ENCODE measurements around the gene FAM219A. TPM values are rescaled to one million over a fixed set of nuclear protein-coding genes. Genes with fewer than 3 reads are reported as not detected.

FAM219A gene
- total RNA-seq, 1 experiment from 2014 or later: 17.1 TPM

- no peaks in the 10 kb centered on the region for H3K9me2 ChIP-seq (replicated peaks; ENCODE audit: low read length)
- CTCF ChIA-PET: interaction anchor here (0.5 to 1.6 kb wide), 9 partner anchors 27 to 230 kb away, joined by 3 to 15 read pairs (median 4); no protein-coding TSS in a partner anchor
Observed at GRCh38 chr9:34403554-34404380, 54.6 kb downstream of the FAM219A start.

DNA sequence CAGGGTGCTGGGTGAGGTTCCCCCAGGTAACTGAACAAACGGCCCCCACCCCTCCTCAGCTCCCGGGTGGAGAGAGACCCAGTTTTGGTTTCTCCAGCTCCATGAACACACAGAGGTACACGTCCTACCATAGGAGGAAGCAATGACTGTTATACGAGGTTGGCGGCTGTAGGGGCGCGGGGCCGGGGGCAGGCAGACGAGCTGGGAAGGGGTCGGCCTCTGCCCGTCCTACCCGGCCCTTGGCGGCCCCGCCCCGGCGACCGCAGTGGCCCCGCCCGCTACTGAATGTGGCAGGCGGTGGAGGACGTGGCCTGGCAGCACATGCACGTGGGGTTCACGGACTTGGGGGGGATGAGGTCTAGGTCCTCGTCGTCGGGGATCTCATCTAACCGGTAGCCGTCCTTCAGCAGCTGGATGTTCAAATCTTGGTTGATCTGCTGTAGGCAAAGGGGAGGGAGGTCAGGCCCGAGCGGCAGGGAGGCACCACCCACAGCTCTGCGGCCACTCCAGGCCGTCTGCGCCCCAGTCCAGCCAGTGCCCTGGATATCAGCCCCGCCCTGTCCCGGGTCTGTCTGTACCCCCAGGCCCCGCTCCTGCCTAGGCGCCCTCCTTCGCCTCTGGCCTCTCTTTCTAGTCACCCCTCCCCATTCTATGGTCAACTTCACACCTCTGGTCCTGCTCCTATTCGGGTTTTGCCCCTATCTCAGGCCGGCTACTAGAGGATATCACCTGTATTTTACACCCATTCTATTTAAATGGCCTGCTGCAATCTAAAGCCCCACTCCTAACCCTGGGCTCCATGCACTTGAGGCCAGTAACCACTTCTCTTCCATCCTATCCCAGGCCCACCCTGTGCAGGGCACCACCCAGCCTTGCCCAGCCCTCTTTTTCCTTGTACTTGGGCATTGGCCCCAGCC, 57.4 kb downstream of the FAM219A start:
- ATAC-seq: no peak
- CTCF ChIA-PET: no interaction called here
- intact Hi-C loops (cut with micrococcal nuclease): no loop called here
- H3K9me2 ChIP-seq (replicated peaks; ENCODE audit: low read length): no peaks in the 10 kb centered on the region
- H2AFZ ChIP-seq (ENCODE audit: low read length): no peak overlapping the region
- no peaks in the 10 kb centered on the region for H3K79me2 ChIP-seq (ENCODE audit: low read length)
- H3K4me2 ChIP-seq (ENCODE audit: low read length): no peak overlapping the region
- H3K9me3 ChIP-seq (ENCODE audit: low read length): no peaks in the 10 kb centered on the region
- no peak overlapping the region for H3K9ac ChIP-seq (ENCODE audit: low read length)
- BruUV-seq (replicated peaks): no TSS peak
- H3K27ac ChIP-seq (ENCODE audit: low read length): no peak overlapping the region
- no peak for TF ChIP-seq CTCF (conservative IDR thresholded peaks at IDR 0.05; ENCODE audit: low read depth, low read length)
- no peak for TF ChIP-seq EZH2 (IDR thresholded peaks at IDR 0.05; ENCODE audit: low read length, unreplicated experiment)
- no peak for TF ChIP-seq EZH2phosphoT487 (IDR thresholded peaks at IDR 0.05; ENCODE audit: borderline replicate concordance, low read length)
- peaks cover 4% of the 10 kb centered on the region; the same call in 1 of the 2 replicates for H3K36me3 ChIP-seq (ENCODE audit: low read depth, low read length)
- H3K27me3 ChIP-seq (ENCODE audit: low read length): no peaks in the 10 kb centered on the region
- no peaks in the 10 kb centered on the region for H3F3A ChIP-seq (ENCODE audit: low read length, unreplicated experiment)
- POLR2A ChIA-PET (ENCODE audit: unreplicated experiment): no interaction called here
- no peaks in the 10 kb centered on the region for H4K20me1 ChIP-seq (ENCODE audit: low read length)
- no peak for DNase-seq
- H3K4me3 ChIP-seq (ENCODE audit: low read length): no peak overlapping the region
- H3K4me1 ChIP-seq (ENCODE audit: insufficient read depth, low read length): no peaks in the 10 kb centered on the region

More at GRCh38 chr9:34403554-34404380, 54.6 kb downstream of the FAM219A start:
- Histone ChIP-seq H3K36me3 (ENCODE audit: low read depth, low read length) (peaks cover 4% of the 10 kb centered on the region; the same call in 1 of the 2 replicates), H3K4me3 (ENCODE audit: low read length) (no peak overlapping the region), H4K20me1 (ENCODE audit: low read length) (no peaks in the 10 kb centered on the region), H3F3A (ENCODE audit: low read length, unreplicated experiment) (no peaks in the 10 kb centered on the region), H2AFZ (ENCODE audit: low read length) (no peak overlapping the region), H3K27me3 (ENCODE audit: low read length) (no peaks in the 10 kb centered on the region), H3K4me2 (ENCODE audit: low read length) (no peak overlapping the region), H3K79me2 (ENCODE audit: low read length) (no peaks in the 10 kb centered on the region), H3K4me1 (ENCODE audit: insufficient read depth, low read length) (no peaks in the 10 kb centered on the region), H3K27ac (ENCODE audit: low read length) (no peak overlapping the region), H3K9me3 (ENCODE audit: low read length) (no peaks in the 10 kb centered on the region), H3K9ac (ENCODE audit: low read length) (no peak overlapping the region)
- DNase-seq (peak; percentile 76), ATAC-seq (peak; percentile 59)
- TF ChIP-seq EZH2 (IDR thresholded peaks at IDR 0.05; ENCODE audit: low read length, unreplicated experiment) (no peak), CTCF (conservative IDR thresholded peaks at IDR 0.05; ENCODE audit: low read depth, low read length) (peak; percentile 95)
- intact Hi-C loops (cut with micrococcal nuclease): loop anchor here (2.0 kb wide), 1 partner anchor 187 kb away; no protein-coding TSS in a partner anchor
- no TSS peak for BruUV-seq (replicated peaks)
- POLR2A ChIA-PET (ENCODE audit: unreplicated experiment): interaction anchor here (0.7 kb wide), 1 partner anchor 53 kb away, joined by 3 read pairs; no protein-coding TSS in a partner anchor
